ENCODE results near the gene OAS3.
"Not testable (repeated sequence)": the region's sequence is repeated elsewhere in the genome, so short reads cannot be mapped to it uniquely, and the experiment has no call there.

Gene OAS3, protein sequence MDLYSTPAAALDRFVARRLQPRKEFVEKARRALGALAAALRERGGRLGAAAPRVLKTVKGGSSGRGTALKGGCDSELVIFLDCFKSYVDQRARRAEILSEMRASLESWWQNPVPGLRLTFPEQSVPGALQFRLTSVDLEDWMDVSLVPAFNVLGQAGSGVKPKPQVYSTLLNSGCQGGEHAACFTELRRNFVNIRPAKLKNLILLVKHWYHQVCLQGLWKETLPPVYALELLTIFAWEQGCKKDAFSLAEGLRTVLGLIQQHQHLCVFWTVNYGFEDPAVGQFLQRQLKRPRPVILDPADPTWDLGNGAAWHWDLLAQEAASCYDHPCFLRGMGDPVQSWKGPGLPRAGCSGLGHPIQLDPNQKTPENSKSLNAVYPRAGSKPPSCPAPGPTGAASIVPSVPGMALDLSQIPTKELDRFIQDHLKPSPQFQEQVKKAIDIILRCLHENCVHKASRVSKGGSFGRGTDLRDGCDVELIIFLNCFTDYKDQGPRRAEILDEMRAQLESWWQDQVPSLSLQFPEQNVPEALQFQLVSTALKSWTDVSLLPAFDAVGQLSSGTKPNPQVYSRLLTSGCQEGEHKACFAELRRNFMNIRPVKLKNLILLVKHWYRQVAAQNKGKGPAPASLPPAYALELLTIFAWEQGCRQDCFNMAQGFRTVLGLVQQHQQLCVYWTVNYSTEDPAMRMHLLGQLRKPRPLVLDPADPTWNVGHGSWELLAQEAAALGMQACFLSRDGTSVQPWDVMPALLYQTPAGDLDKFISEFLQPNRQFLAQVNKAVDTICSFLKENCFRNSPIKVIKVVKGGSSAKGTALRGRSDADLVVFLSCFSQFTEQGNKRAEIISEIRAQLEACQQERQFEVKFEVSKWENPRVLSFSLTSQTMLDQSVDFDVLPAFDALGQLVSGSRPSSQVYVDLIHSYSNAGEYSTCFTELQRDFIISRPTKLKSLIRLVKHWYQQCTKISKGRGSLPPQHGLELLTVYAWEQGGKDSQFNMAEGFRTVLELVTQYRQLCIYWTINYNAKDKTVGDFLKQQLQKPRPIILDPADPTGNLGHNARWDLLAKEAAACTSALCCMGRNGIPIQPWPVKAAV

GRCh38 chr12:112937741-112938719 lies at the start of gene OAS3:
TSS of gene OAS3 (plus strand) at chr12:112938474. CDS start at chr12:112938531, 57 bp downstream.
- DNase-seq, result peak; percentile 55 to 67

DNA sequence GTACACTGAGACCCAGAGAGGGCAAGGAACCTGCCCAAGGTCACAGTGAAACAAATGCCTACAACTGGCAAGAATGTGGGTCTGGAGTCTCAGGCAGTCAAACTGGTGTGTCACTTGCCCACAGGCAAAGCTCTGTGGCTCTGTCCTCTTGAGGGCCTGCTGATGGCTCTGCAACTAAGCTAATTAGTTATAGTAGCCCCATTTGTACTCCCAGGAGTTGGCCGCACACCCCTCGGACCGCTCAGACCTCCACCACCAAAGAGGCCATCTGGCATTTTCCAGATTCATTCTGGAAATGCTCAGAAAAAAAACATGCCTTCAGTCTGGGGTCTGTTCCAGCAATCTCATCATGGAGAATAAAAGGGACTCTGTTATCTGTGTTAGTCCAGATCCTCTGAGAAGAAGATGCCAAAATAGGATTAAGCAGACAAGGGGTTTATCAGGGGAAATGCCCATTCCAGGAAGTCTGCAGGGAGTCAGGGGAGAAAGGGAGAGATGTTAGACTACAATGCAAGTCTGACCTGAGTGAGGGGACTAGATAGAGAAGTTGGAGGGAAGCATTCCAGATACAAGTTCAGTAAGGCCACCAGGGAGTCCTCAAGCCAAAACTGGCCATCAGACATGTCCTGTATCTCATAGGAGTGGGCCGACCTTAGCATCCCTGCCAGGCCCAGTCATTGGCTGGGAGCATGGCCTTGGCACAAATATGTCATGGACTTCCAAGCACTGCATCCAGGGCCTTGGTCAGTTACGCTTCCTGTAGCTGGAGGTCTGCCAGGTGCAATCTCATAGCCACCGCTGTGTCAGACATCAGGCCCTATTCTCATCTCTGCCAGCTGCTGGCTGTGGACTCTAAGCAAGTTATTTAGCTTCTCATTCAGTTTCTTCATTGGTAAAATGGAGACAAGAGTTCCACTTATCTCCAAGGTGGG lies 46.9 kb upstream of the OAS3 start:
- DNase-seq, result no peak

DNA sequence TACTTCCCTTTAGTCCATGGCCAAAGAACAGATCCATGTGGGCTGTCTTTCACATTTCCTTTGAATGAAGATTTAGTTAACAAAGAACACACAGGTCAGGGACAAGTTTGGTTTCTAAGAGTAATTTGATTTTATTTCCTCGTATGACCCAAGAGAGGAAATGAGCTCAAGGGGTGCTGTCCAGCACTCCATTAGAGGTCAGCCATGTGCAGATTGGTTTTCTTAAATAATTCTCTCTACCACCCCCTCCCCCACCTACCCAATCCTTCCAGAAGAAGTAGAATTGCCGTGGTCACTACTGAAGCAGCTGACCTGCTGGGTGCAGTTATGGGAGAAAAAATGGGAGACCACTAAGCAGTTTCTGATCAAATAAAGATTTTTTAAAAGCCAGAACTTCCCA lies 45.4 kb upstream of the OAS3 start:
- no peak for DNase-seq

- DNase-seq, result no peak
Measured at GRCh38 chr12:112894128-112894527, 44.1 kb upstream of the OAS3 start.

DNA sequence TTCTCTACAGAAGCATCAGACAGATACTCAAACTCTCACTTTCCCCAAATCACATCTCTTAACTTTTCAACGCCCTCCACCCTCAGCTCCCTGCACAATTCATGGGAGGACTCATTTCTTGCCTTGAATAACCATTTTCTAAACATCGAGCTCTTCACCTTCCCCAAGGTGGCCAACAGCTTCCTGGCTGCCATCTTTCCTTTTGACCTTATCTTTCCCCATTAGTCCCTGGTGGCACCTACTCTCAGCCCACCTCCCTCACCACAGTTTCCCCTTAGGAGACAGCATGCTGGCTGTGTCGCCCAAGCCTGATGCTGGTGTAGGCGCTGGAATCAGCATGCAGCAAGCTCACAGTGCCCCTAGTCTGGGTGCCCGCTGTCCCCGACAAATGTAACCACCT lies 39.9 kb upstream of the OAS3 start:
- DNase-seq, result no peak

DNA sequence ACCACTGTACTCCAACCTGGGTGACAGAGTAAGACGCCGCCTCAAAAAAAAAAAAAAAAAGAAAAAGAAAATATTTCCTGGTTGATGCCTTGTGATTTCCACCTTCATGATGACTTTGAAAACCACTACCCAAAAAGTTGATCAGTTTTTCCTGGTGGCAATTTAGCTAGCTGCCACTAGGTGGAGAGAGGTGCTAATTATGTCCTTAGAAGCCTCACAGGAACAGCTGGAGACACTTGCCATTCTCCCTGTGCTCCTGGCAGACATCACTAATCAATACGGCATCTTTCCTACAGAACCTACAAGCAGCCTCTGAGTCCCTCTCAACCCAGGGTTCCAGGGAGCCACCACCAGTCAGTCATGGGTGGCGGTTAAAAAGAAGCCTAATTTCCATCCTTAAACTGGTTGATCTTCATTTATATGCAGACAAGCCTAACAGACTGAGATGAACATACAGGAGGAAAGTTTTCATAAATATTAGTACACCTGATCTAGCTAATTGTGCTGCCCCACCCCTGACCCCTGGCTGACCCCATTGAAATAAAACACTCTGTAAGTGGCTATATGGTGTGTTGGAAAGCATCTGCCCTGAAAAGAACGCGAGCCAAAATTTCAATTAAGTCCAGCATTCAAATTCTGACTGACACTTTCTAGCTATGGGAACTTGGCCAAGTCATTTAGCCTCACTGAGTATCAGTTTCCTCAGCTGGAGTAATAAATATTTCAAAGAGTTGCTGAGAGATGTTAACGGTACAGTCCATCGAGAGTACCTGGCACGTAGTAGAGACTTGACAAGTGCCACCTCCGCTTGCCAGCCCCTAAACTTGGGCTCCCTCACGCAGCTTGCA lies 37.8 kb upstream of the OAS3 start:
- DNase-seq, result peak; percentile 28 to 54

DNA sequence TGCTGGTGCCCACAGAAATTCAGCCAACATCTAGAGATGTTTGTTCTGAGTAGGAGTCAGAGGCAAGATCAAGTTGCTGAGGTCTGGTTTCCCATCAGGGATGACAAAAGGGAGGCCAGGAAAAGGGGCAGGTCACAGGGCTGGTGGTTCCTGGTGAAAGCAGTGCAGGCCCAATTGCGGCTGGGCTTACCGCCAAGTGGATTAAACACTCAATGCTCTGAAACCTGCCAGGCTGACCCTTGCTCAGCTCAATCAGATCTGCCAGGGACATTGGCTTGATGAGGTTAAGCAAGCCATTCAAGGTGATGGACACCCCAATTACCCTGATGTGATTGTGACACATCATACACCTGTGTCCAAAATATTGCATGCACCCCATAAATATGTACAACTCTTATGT lies 37.0 kb upstream of the OAS3 start:
- DNase-seq, result no peak

DNA sequence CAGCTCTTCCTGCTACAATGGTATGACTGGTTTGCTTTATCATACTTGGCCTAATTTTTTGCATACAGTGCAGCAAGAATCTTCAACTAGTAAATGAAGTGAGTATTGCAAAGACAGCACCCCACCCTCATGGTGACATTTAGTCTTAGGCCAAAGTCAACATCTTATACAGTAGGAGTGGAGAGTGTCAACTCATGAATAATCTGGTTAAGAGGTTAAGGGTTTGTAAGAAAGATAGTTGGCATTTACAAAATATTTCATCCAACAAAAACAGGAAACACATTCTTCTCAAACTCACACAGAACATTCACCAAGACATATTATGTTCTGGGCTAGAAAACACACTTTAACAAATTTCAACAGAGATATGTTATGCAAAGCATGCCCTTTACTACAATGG lies 33.7 kb upstream of the OAS3 start:
- DNase-seq, result no peak

GRCh38 chr12:112905451-112906089 lies 32.7 kb upstream of the OAS3 start:
- DNase-seq, result no peak

GRCh38 chr12:112906712-112907414 lies 31.4 kb upstream of the OAS3 start, which contains the start of gene OAS1:
TSS of gene OAS1 (plus strand) at chr12:112906962. CDS start at chr12:112907040, 78 bp downstream.
- DNase-seq, result peak in 1 of 2 experiments; percentile 19

DNA sequence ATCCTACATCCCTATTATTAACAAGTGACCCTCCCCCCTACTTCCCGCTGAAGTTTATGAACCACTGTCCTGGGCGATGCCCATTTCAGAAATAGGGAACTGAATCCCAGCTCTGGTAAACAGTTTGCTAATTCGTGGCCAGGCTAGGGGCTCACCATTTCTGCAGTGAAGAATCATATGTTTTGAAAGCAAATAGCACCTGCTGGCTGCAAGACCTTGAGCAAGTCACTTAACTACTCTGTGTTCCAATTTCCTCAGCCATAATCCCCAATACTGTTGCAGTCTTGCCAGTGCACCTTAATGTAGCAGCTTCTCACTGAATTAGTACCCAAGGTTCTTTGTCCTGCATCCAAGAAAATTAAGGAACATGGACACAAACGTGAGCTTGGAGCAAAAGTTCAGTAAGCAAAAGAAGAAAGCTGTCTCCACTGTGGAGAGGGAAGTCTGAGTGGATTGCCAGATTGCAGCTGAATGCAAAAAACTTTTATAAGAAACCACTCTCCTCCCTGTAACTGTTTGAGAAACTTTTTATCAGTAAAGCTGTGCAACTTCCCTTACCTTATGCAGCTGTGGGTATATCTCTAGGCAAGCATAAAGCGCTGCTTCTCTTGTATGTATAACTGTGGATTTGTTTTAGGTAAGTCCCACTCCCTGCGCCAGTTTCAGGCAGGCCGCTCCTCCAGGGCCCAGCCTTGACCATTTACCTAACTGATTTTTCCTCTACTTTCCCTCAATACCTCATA lies 30.7 kb upstream of the OAS3 start:
- DNase-seq, result no peak

DNA sequence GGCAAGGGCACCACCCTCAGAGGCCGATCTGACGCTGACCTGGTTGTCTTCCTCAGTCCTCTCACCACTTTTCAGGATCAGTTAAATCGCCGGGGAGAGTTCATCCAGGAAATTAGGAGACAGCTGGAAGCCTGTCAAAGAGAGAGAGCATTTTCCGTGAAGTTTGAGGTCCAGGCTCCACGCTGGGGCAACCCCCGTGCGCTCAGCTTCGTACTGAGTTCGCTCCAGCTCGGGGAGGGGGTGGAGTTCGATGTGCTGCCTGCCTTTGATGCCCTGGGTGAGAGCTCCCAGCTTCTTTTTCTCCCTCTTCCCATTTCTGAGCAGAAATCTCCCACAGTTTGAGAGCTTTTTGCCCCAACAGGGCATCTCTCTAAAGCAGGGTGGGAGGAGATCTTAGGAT lies 29.7 kb upstream of the OAS3 start:
- DNase-seq, result peak; percentile 31 to 45

GRCh38 chr12:112909693-112910092 lies 28.6 kb upstream of the OAS3 start:
- DNase-seq, result no peak

GRCh38 chr12:112913038-112913688 lies 25.1 kb upstream of the OAS3 start:
- no peak for DNase-seq

DNA sequence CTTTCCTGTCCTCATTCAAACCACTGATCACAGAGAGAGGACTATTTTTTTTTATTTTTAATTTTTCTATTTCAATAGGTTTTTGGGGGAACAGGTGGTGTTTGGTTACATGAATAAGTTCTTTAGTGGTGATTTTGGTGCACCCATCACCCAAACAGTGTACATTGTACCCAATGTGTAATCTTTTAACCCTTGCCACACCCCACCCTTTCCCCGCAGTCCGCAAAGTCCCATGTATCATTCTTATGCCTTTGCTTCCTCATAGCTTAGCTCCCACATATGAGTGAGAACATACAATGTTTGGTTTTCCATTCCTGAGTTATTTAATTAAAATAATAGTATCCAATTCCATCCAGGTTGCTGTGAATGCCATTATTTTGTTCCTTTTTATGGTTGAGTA lies 24.4 kb upstream of the OAS3 start:
- DNase-seq, result not testable (repeated sequence)

DNA sequence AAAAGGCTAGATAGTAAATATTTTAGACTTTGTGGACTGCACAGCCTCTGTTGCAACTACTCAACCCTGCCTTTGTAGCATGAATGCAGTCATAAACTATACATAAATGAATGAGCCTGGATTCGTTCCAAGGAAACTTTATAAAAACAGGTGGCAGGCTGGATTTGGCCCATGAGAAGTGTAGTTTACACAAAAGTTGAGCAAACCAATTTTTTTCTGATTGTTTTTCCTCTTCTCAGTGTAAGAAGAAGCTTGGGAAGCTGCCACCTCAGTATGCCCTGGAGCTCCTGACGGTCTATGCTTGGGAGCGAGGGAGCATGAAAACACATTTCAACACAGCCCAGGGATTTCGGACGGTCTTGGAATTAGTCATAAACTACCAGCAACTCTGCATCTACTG lies 22.0 kb upstream of the OAS3 start:
- DNase-seq, result no peak

DNA sequence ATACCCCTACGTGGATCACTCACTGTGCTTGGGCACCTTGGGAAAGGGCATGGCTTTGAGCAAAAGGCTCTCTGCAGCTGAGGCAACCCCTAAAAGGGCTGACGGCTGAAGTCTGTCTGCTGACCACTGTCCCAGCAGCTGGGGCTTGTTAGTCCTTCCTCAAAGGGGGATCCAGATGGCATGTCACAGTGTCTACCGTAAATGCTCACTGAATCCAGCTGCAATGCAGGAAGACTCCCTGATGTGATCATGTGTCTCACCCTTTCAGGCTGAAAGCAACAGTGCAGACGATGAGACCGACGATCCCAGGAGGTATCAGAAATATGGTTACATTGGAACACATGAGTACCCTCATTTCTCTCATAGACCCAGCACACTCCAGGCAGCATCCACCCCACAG lies 19.2 kb upstream of the OAS3 start:
- no peak for DNase-seq

DNA sequence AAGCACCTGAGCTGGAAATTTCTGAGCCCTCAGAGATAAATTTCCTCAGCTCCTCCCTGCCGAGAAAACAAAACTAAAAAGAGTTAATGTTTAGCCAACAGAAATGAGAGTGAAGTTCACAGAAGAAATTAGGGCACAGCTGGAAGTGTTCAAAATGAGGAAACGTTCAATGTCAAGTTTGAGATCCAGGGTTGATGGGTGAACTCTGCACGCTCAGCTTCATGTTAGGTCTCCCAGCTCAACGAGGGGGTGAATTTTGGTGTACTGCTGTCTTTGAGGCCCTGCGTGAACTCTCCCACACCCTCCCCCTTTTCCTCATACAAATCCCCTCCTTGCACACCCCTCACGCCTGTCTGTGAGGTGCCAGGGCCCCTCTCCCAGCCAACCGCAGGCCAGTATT lies 13.3 kb upstream of the OAS3 start:
- DNase-seq, result no peak
